HEK293T (cell line): ENCODE results near the gene RGS3.

Source experiments
- CTCF ChIA-PET: fragments of 350-600 bp; formaldehyde crosslinking; extraction: SDS; loops from one replicate; lab custom pipeline; 2021; ENCODE audit warnings: antibody characterized with exemption, inconsistent platforms; lab: Yijun Ruan, JAX
- POLR2A ChIA-PET: fragments of 350-600 bp; formaldehyde crosslinking; extraction: SDS; loops from one replicate; lab custom pipeline; 2020; ENCODE audit warnings: antibody characterized with exemption, inconsistent platforms; lab: Yijun Ruan, JAX
- DNase-seq: peaks from one replicate; pipeline ENCODE4 v3.0.0; 2012; ENCODE audit warnings: mixed read lengths; ENCODE audit errors: extremely low spot score
- ARNT ChIP-seq: fragments of 450-650 bp; IDR thresholded peaks from 2 replicates; pipeline ENCODE4 v1.6.1; 2017; ENCODE audit warnings: mild to moderate bottlenecking
- BHLHE40 ChIP-seq: fragments of 450-650 bp; IDR thresholded peaks from 2 replicates; pipeline ENCODE4 v1.6.1; 2016; ENCODE audit warnings: mild to moderate bottlenecking, moderate library complexity, borderline replicate concordance
- CTBP1 ChIP-seq: fragments of 450-650 bp; IDR thresholded peaks from 2 replicates; pipeline ENCODE4 v1.6.1; 2016; ENCODE audit warnings: borderline replicate concordance
- ELF4 ChIP-seq: fragments of 450-650 bp; IDR thresholded peaks from 2 replicates; pipeline ENCODE4 v1.6.1; 2017; ENCODE audit warnings: antibody characterized with exemption
- FOXA1 ChIP-seq: fragments of 450-650 bp; IDR thresholded peaks from 2 replicates; pipeline ENCODE4 v1.6.1; 2016; ENCODE audit warnings: mild to moderate bottlenecking
- FOXK2 ChIP-seq: fragments of 450-650 bp; IDR thresholded peaks from 2 replicates; pipeline ENCODE4 v1.6.1; 2016; ENCODE audit warnings: mild to moderate bottlenecking
- FOXM1 ChIP-seq: fragments of 450-650 bp; IDR thresholded peaks from 2 replicates; pipeline ENCODE4 v1.6.1; 2017; ENCODE audit warnings: mild to moderate bottlenecking, borderline replicate concordance
- HDGF ChIP-seq: fragments of 450-650 bp; IDR thresholded peaks from 2 replicates; pipeline ENCODE4 v1.6.1; 2017; ENCODE audit warnings: antibody characterized with exemption, borderline replicate concordance
- L3MBTL2 ChIP-seq: fragments of 450-650 bp; conservative IDR thresholded peaks from 2 replicates; pipeline ENCODE4 v1.6.1; 2016; ENCODE audit warnings: mild to moderate bottlenecking
- LEF1 ChIP-seq: fragments of 450-650 bp; IDR thresholded peaks from 2 replicates; pipeline ENCODE4 v1.6.1; 2017; ENCODE audit warnings: mild to moderate bottlenecking, borderline replicate concordance
- NFRKB ChIP-seq: fragments of 450-650 bp; IDR thresholded peaks from 2 replicates; pipeline ENCODE4 v1.6.1; 2016; ENCODE audit warnings: mild to moderate bottlenecking, moderate library complexity
- SP1 ChIP-seq: fragments of 450-650 bp; IDR thresholded peaks from 2 replicates; pipeline ENCODE4 v1.6.1; 2017
- SUZ12 ChIP-seq: fragments of 450-650 bp; IDR thresholded peaks from 2 replicates; pipeline ENCODE4 v1.6.1; 2016; ENCODE audit warnings: mild to moderate bottlenecking
- TARDBP ChIP-seq: fragments of 450-650 bp; IDR thresholded peaks from 2 replicates; pipeline ENCODE4 v1.6.1; 2016
- ZNF384 ChIP-seq: fragments of 450-650 bp; IDR thresholded peaks from 2 replicates; pipeline ENCODE4 v1.6.1; 2016
- TF ChIP-seq, protein P1 (sequence below): fragments of 450-650 bp; IDR thresholded peaks from 2 replicates; pipeline ENCODE4 v1.6.1; 2016

Gene RGS3

DNA sequence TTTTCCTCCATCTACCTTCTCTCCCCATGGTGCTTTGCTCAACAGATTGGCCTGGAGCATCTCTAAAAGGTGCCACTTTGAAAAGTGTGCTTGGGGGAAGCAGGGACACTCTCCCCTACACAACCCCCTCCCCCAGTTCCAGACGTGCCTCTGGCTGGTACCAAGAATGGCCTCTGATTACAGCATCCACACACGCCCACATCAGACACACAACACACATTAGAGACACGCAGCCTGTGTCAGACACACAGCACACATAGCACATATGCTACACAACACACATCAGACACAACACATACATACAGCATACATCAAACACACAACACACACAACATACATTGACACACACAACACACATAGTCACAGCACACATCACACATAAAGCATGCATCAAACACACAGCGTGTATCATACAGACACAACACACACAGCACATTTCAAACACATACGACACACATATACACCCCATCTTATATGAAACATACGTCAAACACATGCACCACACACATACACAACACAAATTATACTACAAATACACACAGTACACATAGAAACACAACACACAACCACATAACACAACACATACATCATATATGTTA, 150.4 kb downstream of the RGS3 start:
- DNase-seq: no peak
- ChIA-PET CTCF (no interaction called here), POLR2A (interaction anchor here (0.8 kb wide), 1 partner anchor 12 kb away, joined by 3 read pairs; no protein-coding TSS in a partner anchor)
- TF ChIP-seq, protein P1, sequence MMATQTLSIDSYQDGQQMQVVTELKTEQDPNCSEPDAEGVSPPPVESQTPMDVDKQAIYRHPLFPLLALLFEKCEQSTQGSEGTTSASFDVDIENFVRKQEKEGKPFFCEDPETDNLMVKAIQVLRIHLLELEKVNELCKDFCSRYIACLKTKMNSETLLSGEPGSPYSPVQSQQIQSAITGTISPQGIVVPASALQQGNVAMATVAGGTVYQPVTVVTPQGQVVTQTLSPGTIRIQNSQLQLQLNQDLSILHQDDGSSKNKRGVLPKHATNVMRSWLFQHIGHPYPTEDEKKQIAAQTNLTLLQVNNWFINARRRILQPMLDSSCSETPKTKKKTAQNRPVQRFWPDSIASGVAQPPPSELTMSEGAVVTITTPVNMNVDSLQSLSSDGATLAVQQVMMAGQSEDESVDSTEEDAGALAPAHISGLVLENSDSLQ: no peak
- no peak for TF ChIP-seq ELF4
- TF ChIP-seq FOXM1: no peak
- TF ChIP-seq ARNT: no peak
- TF ChIP-seq L3MBTL2: no peak
- no peak for TF ChIP-seq ZNF384
- TF ChIP-seq NFRKB: no peak
- no peak for TF ChIP-seq HDGF
- TF ChIP-seq LEF1: no peak
- TF ChIP-seq SUZ12: no peak
- no peak for TF ChIP-seq SP1
- TF ChIP-seq FOXK2: no peak
- no peak for TF ChIP-seq FOXA1
- no peak for TF ChIP-seq TARDBP
- TF ChIP-seq BHLHE40: no peak
- no peak for TF ChIP-seq CTBP1

DNA sequence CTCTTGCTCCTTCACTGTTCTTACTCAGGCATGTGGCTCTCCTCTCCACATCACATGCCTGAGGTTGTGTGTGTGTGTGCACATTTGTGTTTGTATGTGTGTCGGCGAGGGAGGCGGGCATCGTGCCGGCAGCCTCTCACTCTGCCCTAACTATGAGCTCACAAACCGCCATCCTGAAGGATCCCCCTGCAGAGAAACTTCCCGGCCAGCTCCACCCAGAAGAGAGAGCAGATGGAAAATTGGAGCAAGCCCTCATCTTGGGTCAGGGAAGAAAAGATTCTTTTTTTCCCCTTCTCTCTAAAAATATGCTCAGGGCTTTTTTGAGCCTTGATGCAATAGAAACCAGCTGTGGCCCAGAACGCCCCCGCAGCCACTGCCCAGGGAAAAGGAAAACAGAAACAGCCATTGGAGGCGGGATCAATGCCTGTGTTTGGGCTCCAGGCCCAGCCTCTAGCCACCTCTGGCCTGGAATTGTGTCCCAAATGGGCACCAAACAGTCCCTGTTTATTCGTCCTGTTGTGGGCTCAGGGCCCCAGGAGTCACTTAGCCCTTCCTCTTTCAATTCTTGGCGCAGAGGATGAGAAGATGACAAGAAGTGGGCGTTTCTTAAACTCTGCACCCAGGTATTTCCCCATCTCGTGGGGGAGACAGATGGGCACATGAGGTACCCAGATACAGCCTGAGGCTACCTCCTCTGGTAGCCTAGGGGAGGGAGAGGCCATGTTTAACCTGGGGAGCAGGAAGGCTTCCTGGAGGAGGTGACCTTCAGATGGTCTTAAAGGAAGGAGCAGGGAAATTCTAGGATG, 151.5 kb downstream of the RGS3 start:
- no peak for DNase-seq
- ChIA-PET POLR2A (interaction anchor here (0.8 kb wide), 1 partner anchor 13 kb away, joined by 3 read pairs; no protein-coding TSS in a partner anchor), CTCF (no interaction called here)
- no peak for TF ChIP-seq SP1

DNA sequence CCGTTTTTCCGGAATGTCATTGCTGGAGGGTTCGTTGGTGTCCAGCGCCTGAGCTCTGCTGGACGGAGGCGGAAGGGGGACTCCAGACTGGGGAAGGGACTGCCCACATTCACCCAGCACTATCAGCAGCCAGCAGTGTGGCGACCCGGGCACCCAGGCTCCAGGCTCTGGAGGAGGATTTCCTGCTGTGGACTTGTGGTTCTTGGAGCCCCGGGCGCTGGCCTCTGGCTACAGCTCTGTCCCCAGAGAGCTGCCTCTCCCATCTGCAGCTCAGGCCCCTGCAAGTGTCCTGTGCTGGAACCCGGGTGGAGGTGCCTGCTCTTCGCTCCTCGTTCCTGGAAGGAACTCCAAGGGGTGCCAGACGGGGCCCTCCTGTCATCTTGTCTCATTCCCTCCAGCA, 152.6 kb downstream of the RGS3 start:
- DNase-seq: no peak
- ChIA-PET CTCF (interaction anchor here (0.6 kb wide), 1 partner anchor 10 kb away, joined by 3 read pairs; no protein-coding TSS in a partner anchor), POLR2A (no interaction called here)
- TF ChIP-seq L3MBTL2: no peak
- TF ChIP-seq BHLHE40: no peak
- no peak for TF ChIP-seq FOXA1
- no peak for TF ChIP-seq ARNT
- TF ChIP-seq CTBP1: no peak
- TF ChIP-seq LEF1: no peak
- TF ChIP-seq ZNF384: no peak
- TF ChIP-seq, protein P1: no peak
- no peak for TF ChIP-seq HDGF
- TF ChIP-seq FOXM1: no peak
- TF ChIP-seq ELF4: no peak
- no peak for TF ChIP-seq TARDBP
- no peak for TF ChIP-seq SUZ12
- TF ChIP-seq SP1: no peak
- TF ChIP-seq FOXK2: no peak
- no peak for TF ChIP-seq NFRKB

DNA sequence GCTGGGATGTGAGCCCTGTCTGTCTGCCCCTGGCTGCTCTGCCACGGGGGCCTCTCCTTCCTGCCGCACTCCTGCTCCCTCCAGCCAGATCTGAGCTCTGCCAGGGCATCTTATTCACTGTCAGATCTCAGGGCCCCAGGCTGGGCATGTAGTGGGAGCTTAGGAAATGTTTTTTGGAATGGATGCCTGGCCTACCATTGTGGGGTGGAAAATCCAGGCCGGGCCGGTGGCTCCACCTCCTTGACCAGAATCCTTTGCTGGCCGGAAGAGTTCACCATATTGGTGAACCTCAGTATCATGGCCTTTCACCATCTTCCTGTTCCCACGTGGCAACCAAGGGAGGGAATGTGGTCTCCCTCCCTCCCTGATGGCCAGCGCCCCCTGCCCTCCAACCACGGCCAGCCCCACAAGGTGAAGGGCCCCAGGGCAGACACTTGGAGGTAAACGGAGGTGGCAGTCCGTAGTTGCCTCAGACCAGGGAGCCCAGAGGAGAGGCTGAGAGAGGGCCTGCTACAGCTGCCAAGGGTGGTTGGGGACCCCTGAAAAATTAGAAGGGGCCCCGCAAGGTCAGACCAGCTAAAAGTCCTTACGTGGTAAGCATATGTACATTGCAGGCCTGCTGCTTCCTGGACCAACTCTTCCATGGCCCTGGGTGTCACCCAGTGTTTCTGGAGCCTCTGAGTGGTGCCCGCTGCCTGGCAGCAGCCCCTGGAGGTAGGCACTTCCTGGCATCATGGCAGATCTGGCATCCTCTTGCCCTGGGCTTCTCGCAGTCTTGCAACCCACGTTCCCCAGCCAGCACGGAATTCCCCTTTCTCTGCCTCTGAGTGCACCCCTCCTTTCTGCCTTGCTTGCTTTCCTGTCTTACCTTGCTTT, 153.3 kb downstream of the RGS3 start:
- no peak for DNase-seq
- ChIA-PET POLR2A (no interaction called here), CTCF (no interaction called here)
- no peak for TF ChIP-seq SUZ12

DNA sequence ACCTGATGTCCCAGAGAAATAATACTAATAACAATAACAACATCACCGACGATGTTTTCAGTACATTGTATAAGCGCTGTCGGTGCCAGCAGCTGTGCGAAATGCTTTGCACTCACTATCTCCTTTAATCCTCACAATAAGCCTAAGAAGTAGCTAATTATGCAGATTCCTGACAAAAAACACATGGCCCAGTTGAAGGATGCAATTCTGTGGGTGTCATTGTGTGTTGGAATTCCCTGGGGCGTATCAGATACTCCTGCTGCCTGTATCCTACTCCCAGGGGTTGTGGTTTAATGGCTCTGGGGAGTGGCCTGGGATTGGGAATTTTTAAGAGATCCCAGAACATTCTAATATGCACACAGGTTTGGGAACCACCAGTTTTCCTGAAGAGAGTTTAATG, 154.0 kb downstream of the RGS3 start:
- POLR2A ChIA-PET: no interaction called here
- CTCF ChIA-PET: no interaction called here
- TF ChIP-seq SP1: no peak
- no peak for TF ChIP-seq CTBP1
- TF ChIP-seq ELF4: no peak
- TF ChIP-seq FOXK2: no peak
- TF ChIP-seq LEF1: no peak
- no peak for TF ChIP-seq FOXM1
- no peak for DNase-seq

DNA sequence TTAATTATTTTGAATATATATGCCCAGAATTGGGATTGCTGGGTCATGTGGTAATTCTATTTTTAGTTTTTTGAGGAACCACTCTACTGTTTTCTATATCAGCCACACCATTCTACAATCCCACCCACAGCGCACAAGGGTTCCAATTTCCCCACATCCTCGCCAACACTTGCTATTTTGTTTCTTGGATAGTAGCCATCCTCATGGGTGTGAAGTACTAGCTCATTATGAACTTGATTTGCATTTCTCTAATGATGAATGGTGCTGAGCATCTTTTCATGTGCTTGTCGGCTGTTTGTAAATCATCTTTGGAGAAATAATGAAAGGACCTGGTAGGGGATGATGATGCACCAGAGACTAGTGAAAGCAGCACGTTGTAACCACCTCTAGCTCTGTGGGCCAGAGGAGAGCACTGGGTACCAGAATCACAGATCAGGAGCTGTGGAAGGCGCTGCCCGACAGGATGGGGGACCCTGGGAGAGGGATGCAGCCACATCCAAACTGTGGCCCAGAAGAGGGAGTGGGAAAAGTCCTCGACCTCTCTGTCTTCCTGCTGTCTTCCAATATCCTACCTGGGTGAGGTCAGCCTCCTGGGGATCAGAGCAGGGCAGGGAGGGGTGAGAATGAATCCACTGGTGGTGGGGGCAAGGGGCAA, 155.4 kb downstream of the RGS3 start:
- CTCF ChIA-PET: no interaction called here
- TF ChIP-seq SP1 (no peak), TARDBP (no peak), FOXA1 (no peak), L3MBTL2 (no peak), NFRKB (no peak), LEF1 (no peak), BHLHE40 (no peak)
- TF ChIP-seq, protein P1: no peak
- POLR2A ChIA-PET: no interaction called here
- no peak for DNase-seq
